ENCODE measurements around the gene IMPA2.

DNA sequence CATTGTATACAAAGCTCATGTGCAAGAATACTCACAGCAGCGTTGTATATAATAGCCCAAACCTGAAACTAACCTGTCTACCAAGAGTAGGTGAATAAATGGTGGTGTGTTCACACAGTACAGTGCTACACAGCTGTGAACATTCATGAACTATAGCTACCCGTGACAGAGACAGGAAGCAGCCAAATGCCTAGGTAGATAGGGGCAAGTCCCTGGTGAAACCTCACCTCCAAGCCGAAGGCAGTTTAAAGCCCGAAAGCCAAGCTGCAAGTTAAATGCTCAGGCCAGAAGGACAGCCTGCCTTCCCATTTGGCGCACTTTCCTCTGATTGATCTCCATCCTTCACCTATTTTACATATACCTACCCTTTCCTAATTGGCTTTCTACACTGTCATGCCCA lies 36.5 kb upstream of the IMPA2 start:
- TF ChIP-seq, protein P1, sequence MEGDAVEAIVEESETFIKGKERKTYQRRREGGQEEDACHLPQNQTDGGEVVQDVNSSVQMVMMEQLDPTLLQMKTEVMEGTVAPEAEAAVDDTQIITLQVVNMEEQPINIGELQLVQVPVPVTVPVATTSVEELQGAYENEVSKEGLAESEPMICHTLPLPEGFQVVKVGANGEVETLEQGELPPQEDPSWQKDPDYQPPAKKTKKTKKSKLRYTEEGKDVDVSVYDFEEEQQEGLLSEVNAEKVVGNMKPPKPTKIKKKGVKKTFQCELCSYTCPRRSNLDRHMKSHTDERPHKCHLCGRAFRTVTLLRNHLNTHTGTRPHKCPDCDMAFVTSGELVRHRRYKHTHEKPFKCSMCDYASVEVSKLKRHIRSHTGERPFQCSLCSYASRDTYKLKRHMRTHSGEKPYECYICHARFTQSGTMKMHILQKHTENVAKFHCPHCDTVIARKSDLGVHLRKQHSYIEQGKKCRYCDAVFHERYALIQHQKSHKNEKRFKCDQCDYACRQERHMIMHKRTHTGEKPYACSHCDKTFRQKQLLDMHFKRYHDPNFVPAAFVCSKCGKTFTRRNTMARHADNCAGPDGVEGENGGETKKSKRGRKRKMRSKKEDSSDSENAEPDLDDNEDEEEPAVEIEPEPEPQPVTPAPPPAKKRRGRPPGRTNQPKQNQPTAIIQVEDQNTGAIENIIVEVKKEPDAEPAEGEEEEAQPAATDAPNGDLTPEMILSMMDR (IDR thresholded peaks at IDR 0.05): no peak
- no peak for TF ChIP-seq POLR2A (IDR thresholded peaks at IDR 0.05)

Data from right lobe of liver (tissue), 4 donors.